ENCODE measurements around the gene OSBPL1A. TPM values are rescaled to one million over a fixed set of nuclear protein-coding genes. Genes with fewer than 3 reads are reported as not detected.
A peak's percentile ranks its signal among the peaks of the same experiment; 100 is the strongest.

Gene OSBPL1A
- total RNA-seq, 6 donors from 2014 or later: 33.3 to 64.5 (median 55.4) TPM

- no peaks in the 10 kb centered on the region for H3K4me1 ChIP-seq
- no peak overlapping the region for H3K27ac ChIP-seq
- DNase-seq: no peak
- no peak for TF ChIP-seq POLR2AphosphoS5 (IDR thresholded peaks at IDR 0.05)
- TF ChIP-seq EP300 (IDR thresholded peaks at IDR 0.05): no peak
- TF ChIP-seq POLR2A (IDR thresholded peaks at IDR 0.05): no peak
- TF ChIP-seq CTCF (IDR thresholded peaks at IDR 0.05): no peak
- H3K9me3 ChIP-seq: no peaks in the 10 kb centered on the region
- ATAC-seq (ENCODE audit: low FRiP score in 2 of 2): no peak
- H3K4me3 ChIP-seq: no peak overlapping the region
- WGBS, 2 donors: 91 to 97% methylated on average over 4 of the region's 4 CpGs
- no peaks in the 10 kb centered on the region for H3K27me3 ChIP-seq
- H3K36me3 ChIP-seq: peaks cover 0 to 9% (median 0%) of the 10 kb centered on the region in 4 donors
Observed at GRCh38 chr18:24196764-24197163, 200.9 kb downstream of the OSBPL1A start.

GRCh38 chr18:24195296-24196053 is 202.1 kb downstream of the OSBPL1A start:
- peaks cover 0 to 9% (median 0%) of the 10 kb centered on the region in 4 donors for H3K36me3 ChIP-seq
- no peaks in the 10 kb centered on the region for H3K9me3 ChIP-seq
- no peak overlapping the region for H3K4me3 ChIP-seq
- 89 to 90% methylated on average over 9 of the region's 9 CpGs for WGBS, 2 donors
- H3K27me3 ChIP-seq: no peaks in the 10 kb centered on the region
- ATAC-seq (ENCODE audit: low FRiP score in 2 of 2): no peak
- H3K4me1 ChIP-seq: no peaks in the 10 kb centered on the region
- TF ChIP-seq CTCF (IDR thresholded peaks at IDR 0.05) (no peak), POLR2A (IDR thresholded peaks at IDR 0.05) (no peak), POLR2AphosphoS5 (IDR thresholded peaks at IDR 0.05) (no peak), EP300 (IDR thresholded peaks at IDR 0.05) (no peak)
- H3K27ac ChIP-seq: no peak overlapping the region
- DNase-seq: no peak

GRCh38 chr18:24190590-24190989 is 207.0 kb downstream of the OSBPL1A start:
- DNase-seq (no peak), ATAC-seq (ENCODE audit: low FRiP score in 2 of 2) (no peak)
- H3K36me3 ChIP-seq: peaks cover 0 to 9% (median 2%) of the 10 kb centered on the region in 4 donors
- no peaks in the 10 kb centered on the region for H3K9me3 ChIP-seq
- H3K27ac ChIP-seq: no peak overlapping the region
- TF ChIP-seq EP300 (IDR thresholded peaks at IDR 0.05): no peak
- H3K4me3 ChIP-seq: no peak overlapping the region
- H3K27me3 ChIP-seq: no peaks in the 10 kb centered on the region
- peaks cover 0 to 5% (median 0%) of the 10 kb centered on the region in 4 donors for H3K4me1 ChIP-seq
- 58 to 62% methylated on average over 2 of the region's 2 CpGs for WGBS, 2 donors

GRCh38 chr18:24189664-24190346 is 207.8 kb downstream of the OSBPL1A start:
- Histone ChIP-seq H3K9me3 (no peaks in the 10 kb centered on the region), H3K27ac (no peak overlapping the region), H3K4me1 (peaks cover 0 to 5% (median 0%) of the 10 kb centered on the region in 4 donors), H3K4me3 (no peak overlapping the region), H3K36me3 (peaks cover 0 to 3% (median under 1%) of the 10 kb centered on the region in 4 donors), H3K27me3 (no peaks in the 10 kb centered on the region)
- DNase-seq (no peak), ATAC-seq (ENCODE audit: low FRiP score in 2 of 2) (no peak)
- 89 to 91% methylated on average over 15 of the region's 15 CpGs for WGBS, 2 donors
- TF ChIP-seq CTCF (IDR thresholded peaks at IDR 0.05) (no peak), EP300 (IDR thresholded peaks at IDR 0.05) (no peak), POLR2AphosphoS5 (IDR thresholded peaks at IDR 0.05) (no peak), POLR2A (IDR thresholded peaks at IDR 0.05) (no peak)

GRCh38 chr18:24189007-24189528 is 208.6 kb downstream of the OSBPL1A start:
- TF ChIP-seq POLR2AphosphoS5 (IDR thresholded peaks at IDR 0.05) (no peak), CTCF (IDR thresholded peaks at IDR 0.05) (no peak), POLR2A (IDR thresholded peaks at IDR 0.05) (no peak), EP300 (IDR thresholded peaks at IDR 0.05) (no peak)
- DNase-seq (peak in 1 of 2 donors; percentile 41), ATAC-seq (ENCODE audit: low FRiP score in 2 of 2) (peak; percentile 19 to 49)
- peaks cover 0 to 5% (median 0%) of the 10 kb centered on the region in 4 donors for H3K4me1 ChIP-seq
- no peaks in the 10 kb centered on the region for H3K9me3 ChIP-seq
- no peak overlapping the region for H3K27ac ChIP-seq
- no peaks in the 10 kb centered on the region for H3K27me3 ChIP-seq
- H3K4me3 ChIP-seq: no peak overlapping the region
- WGBS, 2 donors: 69 to 94% methylated on average over 2 to 6 of the region's 6 CpGs
- H3K36me3 ChIP-seq: peaks cover 0 to 3% (median 0%) of the 10 kb centered on the region in 4 donors
